Fibroblast of mammary gland (primary cell): ENCODE results near the gene PKIG.
A peak's percentile ranks its signal among the peaks of the same experiment; 100 is the strongest.

ENCODE experiments used
- DNase-seq: peaks from one replicate; pipeline ENCODE4 v3.0.0-alpha.2; 2010; ENCODE audit warnings: low read depth
- H3K4me3 ChIP-seq: 2 replicates; pipeline ENCODE4 v1.5.1; 2011; ENCODE audit warnings: low read depth, mild to moderate bottlenecking, low read length, moderate library complexity; ENCODE audit not compliant: control insufficient read depth
- TF ChIP-seq, protein P1 (sequence below): conservative IDR thresholded peaks from 2 replicates; pipeline ENCODE4 v1.5.1; 2011; ENCODE audit warnings: low read depth, low read length, inconsistent platforms; ENCODE audit not compliant: control insufficient read depth, insufficient read depth

Gene PKIG

DNA sequence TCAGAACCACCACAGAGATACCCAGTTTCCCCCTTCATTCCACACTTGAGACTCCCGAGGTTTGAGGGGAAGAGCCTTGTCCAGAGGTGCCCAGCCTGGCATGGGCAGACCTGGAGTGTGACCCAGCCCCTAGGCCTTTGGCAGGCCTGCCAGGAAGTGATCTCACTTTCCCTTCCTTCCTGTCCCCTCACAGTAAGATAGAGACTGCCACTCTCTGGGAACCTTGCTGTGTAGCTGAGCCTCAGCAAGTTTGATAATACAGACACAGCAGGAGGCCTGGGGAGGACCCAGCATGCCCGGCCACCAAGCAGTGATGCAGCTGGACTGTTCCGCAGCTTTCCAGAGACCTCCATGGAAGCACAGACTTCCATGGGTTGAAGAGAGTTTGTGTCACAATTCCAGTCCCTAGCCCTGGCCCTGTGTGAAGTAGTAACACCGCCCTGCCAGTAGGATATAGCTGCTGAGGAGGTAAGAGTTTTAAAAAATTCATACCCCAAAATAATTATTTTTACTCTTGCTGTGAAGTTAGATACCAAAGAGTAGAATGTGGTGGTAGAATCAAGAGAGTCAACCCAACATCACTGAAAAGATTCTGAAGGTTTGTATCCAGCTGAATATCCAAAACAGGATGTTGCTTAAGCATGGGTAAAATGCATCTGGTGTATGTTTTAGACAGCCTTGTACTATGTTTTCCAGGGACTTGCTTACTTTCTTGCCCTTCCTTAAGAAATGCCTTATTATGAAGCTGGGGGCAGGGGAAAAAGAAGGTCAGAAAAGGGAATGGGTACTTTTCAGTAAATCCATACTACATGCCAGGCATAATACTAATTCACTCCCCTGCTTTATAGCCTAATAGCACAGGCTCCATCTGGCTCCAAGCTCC is 16.3 kb downstream of the PKIG start:
- no peak overlapping the region for H3K4me3 ChIP-seq
- no peak for DNase-seq
- TF ChIP-seq, protein P1, sequence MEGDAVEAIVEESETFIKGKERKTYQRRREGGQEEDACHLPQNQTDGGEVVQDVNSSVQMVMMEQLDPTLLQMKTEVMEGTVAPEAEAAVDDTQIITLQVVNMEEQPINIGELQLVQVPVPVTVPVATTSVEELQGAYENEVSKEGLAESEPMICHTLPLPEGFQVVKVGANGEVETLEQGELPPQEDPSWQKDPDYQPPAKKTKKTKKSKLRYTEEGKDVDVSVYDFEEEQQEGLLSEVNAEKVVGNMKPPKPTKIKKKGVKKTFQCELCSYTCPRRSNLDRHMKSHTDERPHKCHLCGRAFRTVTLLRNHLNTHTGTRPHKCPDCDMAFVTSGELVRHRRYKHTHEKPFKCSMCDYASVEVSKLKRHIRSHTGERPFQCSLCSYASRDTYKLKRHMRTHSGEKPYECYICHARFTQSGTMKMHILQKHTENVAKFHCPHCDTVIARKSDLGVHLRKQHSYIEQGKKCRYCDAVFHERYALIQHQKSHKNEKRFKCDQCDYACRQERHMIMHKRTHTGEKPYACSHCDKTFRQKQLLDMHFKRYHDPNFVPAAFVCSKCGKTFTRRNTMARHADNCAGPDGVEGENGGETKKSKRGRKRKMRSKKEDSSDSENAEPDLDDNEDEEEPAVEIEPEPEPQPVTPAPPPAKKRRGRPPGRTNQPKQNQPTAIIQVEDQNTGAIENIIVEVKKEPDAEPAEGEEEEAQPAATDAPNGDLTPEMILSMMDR = no peak

DNA sequence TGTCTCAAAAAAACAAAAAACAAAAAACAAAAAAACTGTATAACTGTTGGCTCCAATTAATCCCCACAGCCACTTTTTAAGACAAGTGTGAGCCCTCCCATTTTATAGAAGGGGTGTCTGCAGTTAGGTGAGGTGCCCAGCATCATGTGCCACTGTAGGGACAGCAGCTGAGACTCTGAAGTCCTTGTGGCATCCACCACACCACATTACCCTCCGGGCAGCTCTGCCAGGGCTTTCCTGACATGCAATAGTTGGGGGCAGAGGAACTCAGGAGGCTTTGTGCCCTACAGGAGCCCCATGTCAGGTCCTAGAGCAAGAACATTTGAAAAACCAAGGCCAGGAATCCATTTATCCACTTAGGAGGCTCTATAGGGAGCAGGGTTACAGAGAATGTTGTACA is 17.3 kb downstream of the PKIG start:
- TF ChIP-seq, protein P1 = no peak
- no peak overlapping the region for H3K4me3 ChIP-seq
- no peak for DNase-seq

DNA sequence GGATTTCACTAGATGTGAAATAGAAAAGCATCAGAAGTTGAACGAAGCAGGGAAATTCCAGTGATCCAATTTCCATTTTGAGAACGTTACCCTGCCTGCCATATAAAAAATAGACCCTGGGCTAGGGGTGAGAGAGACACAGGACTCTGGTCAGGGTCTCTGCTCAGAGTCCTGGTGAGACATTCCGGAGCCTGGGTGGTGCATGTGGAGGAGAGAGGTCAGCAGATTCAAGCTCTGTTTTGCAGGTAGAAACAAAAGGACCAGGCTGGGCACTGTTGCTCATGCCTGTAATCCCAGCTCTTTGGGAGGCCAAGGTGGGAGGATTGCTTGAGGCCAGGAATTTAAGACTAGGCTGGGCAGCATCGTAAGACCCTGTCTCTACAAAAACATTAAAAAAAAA is 17.9 kb downstream of the PKIG start:
- TF ChIP-seq, protein P1 = no peak
- no peak overlapping the region for H3K4me3 ChIP-seq
- DNase-seq = no peak

DNA sequence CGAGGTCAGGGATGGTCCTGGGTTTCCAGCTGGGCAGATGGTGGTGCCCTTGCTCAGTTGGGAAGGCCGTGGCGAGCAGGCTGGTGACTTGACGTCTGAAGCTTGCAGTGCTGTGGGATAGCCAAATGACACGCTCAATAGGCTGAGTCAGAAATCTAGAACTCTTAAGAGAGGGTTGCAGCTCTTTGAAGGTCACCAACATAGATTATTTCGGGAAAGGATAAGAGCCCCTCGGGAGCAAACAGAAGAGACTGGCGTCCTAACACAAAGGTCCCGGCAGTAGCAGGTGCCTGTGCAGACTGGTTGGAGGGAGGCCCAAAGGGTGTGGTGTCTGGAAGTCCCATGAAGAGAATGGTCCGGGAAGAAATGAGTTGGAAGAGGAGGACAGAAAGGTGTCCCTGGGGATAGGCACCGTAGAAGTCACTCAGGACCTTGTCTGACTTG is 18.4 kb downstream of the PKIG start:
- peak; percentile 67 for DNase-seq
- no peak overlapping the region for H3K4me3 ChIP-seq
- TF ChIP-seq, protein P1 = no peak

DNA sequence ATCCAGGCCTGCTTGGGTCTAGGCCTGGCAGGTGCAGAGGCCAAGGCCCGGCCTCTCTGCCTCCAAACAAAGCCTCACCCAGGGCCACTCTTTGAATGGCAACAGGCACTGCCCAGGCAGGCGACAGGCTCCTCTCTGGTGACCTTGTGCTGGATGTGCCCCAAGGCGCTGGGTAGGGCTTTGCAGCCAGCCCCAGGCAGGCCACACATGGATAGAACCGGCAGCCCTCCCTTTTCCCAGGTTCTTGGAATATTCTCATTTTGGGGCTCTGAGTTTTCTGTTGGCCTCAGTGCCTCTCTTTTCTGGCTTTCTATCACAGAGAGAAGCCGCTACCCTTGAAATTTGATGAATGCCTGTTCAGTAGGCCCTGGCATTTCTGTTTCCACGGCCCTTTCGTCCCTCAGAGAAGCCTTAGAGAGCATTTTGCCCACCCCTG is 18.9 kb downstream of the PKIG start:
- H3K4me3 ChIP-seq = no peak overlapping the region
- TF ChIP-seq, protein P1 = no peak
- no peak for DNase-seq

DNA sequence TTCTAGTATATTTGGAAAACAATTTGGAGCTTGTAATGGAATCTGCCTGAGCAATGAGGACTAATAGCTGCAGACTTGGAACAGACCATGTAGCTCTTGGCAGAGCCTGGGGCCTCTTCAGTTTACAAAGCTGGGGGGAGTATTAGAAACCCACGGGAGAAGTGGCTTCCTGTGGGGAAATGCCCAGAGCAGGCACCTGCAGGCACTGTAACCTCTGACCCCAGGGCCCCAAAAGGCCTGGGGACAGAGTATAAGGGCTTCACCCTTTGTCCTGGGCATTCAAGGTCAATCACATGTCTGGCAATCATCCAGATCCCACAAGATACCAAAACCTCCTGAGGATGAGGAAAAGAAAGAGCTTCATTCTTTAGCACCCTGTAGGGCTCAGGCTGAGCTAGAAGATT is 19.4 kb downstream of the PKIG start:
- TF ChIP-seq, protein P1 = no peak
- peak; percentile 84 for DNase-seq
- H3K4me3 ChIP-seq = no peak overlapping the region
